GM23248 (cell line): ENCODE data around the gene CUL9. TPM values are rescaled to one million over a fixed set of nuclear protein-coding genes. Genes with fewer than 3 reads are reported as not detected.

ENCODE experiments used
- DNase-seq: peaks from one replicate; pipeline ENCODE4 v3.0.0-alpha.2; 2015
- H2AFZ ChIP-seq: fragments of 200-600 bp; sonication (generic); 2 replicates; pipeline ENCODE4 v1.6.1; 2016; ENCODE audit warnings: antibody characterized with exemption
- H3F3A ChIP-seq: fragments of 200-600 bp; sonication (generic); 2 replicates; pipeline ENCODE4 v1.6.1; 2016; ENCODE audit warnings: mild to moderate bottlenecking, antibody characterized with exemption, mixed run types; ENCODE audit not compliant: insufficient read depth
- H3K27ac ChIP-seq: fragments of 200-600 bp; sonication (generic); 2 replicates; pipeline ENCODE4 v1.5.1; 2016; ENCODE audit warnings: mild to moderate bottlenecking
- H3K27me3 ChIP-seq: fragments of 200-600 bp; sonication (generic); replicated peaks from 2 replicates; pipeline ENCODE4 v1.6.1; 2016; ENCODE audit warnings: mild to moderate bottlenecking; ENCODE audit not compliant: insufficient read depth
- H3K36me3 ChIP-seq: fragments of 200-600 bp; sonication (generic); 2 replicates; pipeline ENCODE4 v1.6.1; 2016; ENCODE audit warnings: low read depth, mild to moderate bottlenecking
- H3K4me1 ChIP-seq: fragments of 200-600 bp; sonication (generic); 2 replicates; pipeline ENCODE4 v1.6.1; 2016; ENCODE audit warnings: mild to moderate bottlenecking; ENCODE audit not compliant: insufficient read depth
- H3K4me2 ChIP-seq: fragments of 200-600 bp; sonication (generic); one replicate; pipeline ENCODE4 v1.6.1; 2016; ENCODE audit warnings: mild to moderate bottlenecking; ENCODE audit not compliant: unreplicated experiment
- H3K4me3 ChIP-seq: fragments of 200-600 bp; sonication (generic); 2 replicates; pipeline ENCODE4 v1.5.1; 2016; ENCODE audit warnings: mild to moderate bottlenecking
- H3K79me2 ChIP-seq: fragments of 200-600 bp; sonication (generic); 2 replicates; pipeline ENCODE4 v1.6.1; 2016; ENCODE audit warnings: mild to moderate bottlenecking; ENCODE audit not compliant: insufficient read depth
- H3K9ac ChIP-seq: fragments of 200-600 bp; sonication (generic); 2 replicates; pipeline ENCODE4 v1.6.1; 2016; ENCODE audit warnings: mild to moderate bottlenecking
- H3K9me2 ChIP-seq: fragments of 200-600 bp; sonication (generic); 2 replicates; pipeline ENCODE4 v1.6.1; 2016; ENCODE audit warnings: mixed run types, mild to moderate bottlenecking, moderate library complexity; ENCODE audit not compliant: insufficient read depth
- H3K9me3 ChIP-seq: fragments of 200-600 bp; sonication (generic); one replicate; pipeline ENCODE4 v1.6.1; 2017; ENCODE audit warnings: low read depth
- H4K20me1 ChIP-seq: fragments of 200-600 bp; sonication (generic); 2 replicates; pipeline ENCODE4 v1.6.0; 2016; ENCODE audit not compliant: insufficient read depth
- EZH2 ChIP-seq: fragments of 200-600 bp; sonication (generic); IDR thresholded peaks from 2 replicates; pipeline ENCODE4 v1.6.1; 2018; ENCODE audit warnings: antibody characterized with exemption, mild to moderate bottlenecking; ENCODE audit not compliant: insufficient read depth, poor library complexity, severe bottlenecking
- EZH2phosphoT487 ChIP-seq: fragments of 200-600 bp; sonication (generic); IDR thresholded peaks from 2 replicates; pipeline ENCODE4 v1.6.1; 2018; ENCODE audit warnings: antibody characterized with exemption, moderate library complexity, mild to moderate bottlenecking, low read depth; ENCODE audit not compliant: insufficient read depth
- WGBS, 2 experiments: methylation state at CpG; one replicate each; pipeline ENCODE4 v1.1.6; 2015 to 2017; ENCODE audit warnings: low lambda C conversion rate in 2 of 2, low coverage in 1 of 2; ENCODE audit errors: missing lambda C conversion rate in 2 of 2; 5-methylcytosine and 5-hydroxymethylcytosine counted together
- in situ Hi-C: fragments of 300-500 bp; cut with MboI; formaldehyde crosslinking; loops from 2 replicates; pipeline ENCODE4 v1.15.0; 2020
- polyA plus RNA-seq: library from polyadenylated mRNA; unstranded; fragments of >200 nt; fragmentation: Nextera tagmentation; extraction: Ambion mirVana; gene quantifications from 2 replicates; pipeline ENCODE4 v1.2.1, GENCODE V29; 2016
- total RNA-seq: library from RNA; depleted of rRNA; stranded (reverse); fragments of >200 nt; shearing (Covaris generic); gene quantifications from 2 replicates; pipeline ENCODE4 v1.2.3, GENCODE V29; 2014

CUL9 gene
- total and polyA plus RNA-seq, 2 experiments from 2014 or later: 8.5 to 15.0 TPM

DNA sequence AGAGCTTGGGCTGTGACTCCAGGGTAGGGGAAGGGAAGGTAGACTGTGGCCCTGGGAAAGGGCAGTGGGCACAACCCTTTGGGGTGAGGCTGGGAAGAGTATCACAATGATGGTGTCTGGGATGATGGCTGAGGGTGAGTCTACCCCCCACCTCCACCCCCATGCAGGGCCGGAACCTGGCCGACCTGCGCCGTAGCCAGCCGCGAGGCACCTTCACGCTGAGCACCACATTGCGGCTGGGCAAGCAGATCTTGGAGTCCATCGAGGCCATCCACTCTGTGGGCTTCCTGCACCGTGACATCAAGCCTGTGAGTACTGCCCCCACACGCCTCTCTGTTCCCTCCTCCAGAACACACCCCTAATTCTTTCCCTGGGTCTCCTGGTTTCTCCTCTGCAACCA is 71.4 kb downstream of the CUL9 start:
- no peak overlapping the region for H3K9ac ChIP-seq
- no peaks in the 10 kb centered on the region for H3K79me2 ChIP-seq
- H3K9me2 ChIP-seq: no peaks in the 10 kb centered on the region
- no peak overlapping the region for H3K4me3 ChIP-seq
- no peak for DNase-seq
- no peak overlapping the region for H3K4me2 ChIP-seq
- in situ Hi-C loops: loop anchor here (10.0 kb wide), 1 partner anchor 81 kb away; no protein-coding TSS in a partner anchor
- H3F3A ChIP-seq: no peaks in the 10 kb centered on the region
- TF ChIP-seq EZH2 (no peak), EZH2phosphoT487 (no peak)
- no peak overlapping the region for H3K27ac ChIP-seq
- H3K27me3 ChIP-seq: peaks cover 25% of the 10 kb centered on the region
- no peak overlapping the region for H2AFZ ChIP-seq
- H3K9me3 ChIP-seq: no peaks in the 10 kb centered on the region
- H3K36me3 ChIP-seq: no peaks in the 10 kb centered on the region
- H3K4me1 ChIP-seq: no peaks in the 10 kb centered on the region
- no peaks in the 10 kb centered on the region for H4K20me1 ChIP-seq
- WGBS, 2 experiments: 93 to 100% methylated on average over 9 to 11 of the region's 11 CpGs

DNA sequence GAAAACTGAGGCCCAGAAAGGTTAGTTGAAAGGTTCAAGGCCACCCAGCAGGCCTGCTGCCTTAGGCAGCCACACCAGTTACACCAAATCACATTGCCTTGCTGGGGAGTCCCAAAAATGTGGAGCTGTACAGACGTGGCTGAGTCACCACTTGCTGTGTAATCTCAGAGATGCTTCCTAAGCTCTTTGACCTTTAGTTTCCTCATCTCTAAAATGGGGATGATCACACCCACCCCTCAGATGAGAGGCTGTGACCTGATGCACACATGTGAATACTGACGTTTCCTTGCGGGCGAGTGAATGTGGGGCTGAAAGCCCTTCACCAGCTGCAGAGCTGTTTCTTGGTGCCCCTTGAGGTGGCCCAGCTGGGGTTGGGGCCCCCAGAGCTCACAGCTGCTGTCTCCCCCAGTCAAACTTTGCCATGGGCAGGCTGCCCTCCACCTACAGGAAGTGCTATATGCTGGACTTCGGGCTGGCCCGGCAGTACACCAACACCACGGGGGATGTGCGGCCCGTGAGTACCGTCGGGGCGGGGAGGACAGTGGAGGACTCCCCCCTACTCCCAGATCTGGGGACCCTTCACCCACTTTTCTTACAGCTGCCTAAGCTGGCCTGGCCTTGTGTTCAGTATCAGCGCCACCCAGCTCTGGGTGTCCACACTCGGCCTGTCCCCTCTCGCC is 72.3 kb downstream of the CUL9 start:
- H3K4me2 ChIP-seq: no peak overlapping the region
- H3K79me2 ChIP-seq: no peaks in the 10 kb centered on the region
- H3K27me3 ChIP-seq: peaks cover 17% of the 10 kb centered on the region
- H3K4me1 ChIP-seq: no peaks in the 10 kb centered on the region
- H3K9ac ChIP-seq: no peak overlapping the region
- WGBS, 2 experiments: 88% methylated on average over 15 of the region's 15 CpGs
- H2AFZ ChIP-seq: no peak overlapping the region
- peak; percentile 52 for DNase-seq
- no peak overlapping the region for H3K27ac ChIP-seq
- H3K4me3 ChIP-seq: no peak overlapping the region
- in situ Hi-C loops: loop anchor here (10.0 kb wide), 1 partner anchor 81 kb away; no protein-coding TSS in a partner anchor
- H3F3A ChIP-seq: no peaks in the 10 kb centered on the region
- no peaks in the 10 kb centered on the region for H4K20me1 ChIP-seq
- H3K9me3 ChIP-seq: no peaks in the 10 kb centered on the region
- no peaks in the 10 kb centered on the region for H3K9me2 ChIP-seq
- no peaks in the 10 kb centered on the region for H3K36me3 ChIP-seq
- no peak for TF ChIP-seq EZH2
- TF ChIP-seq EZH2phosphoT487: no peak

- 74 to 82% methylated on average over 11 of the region's 11 CpGs for WGBS, 2 experiments
- no peaks in the 10 kb centered on the region for H3K9me3 ChIP-seq
- in situ Hi-C loops: loop anchor here (10.0 kb wide), 1 partner anchor 80 kb away; no protein-coding TSS in a partner anchor
- H3K4me2 ChIP-seq: no peak overlapping the region
- H3K9me2 ChIP-seq: no peaks in the 10 kb centered on the region
- no peak for DNase-seq
- no peak overlapping the region for H3K27ac ChIP-seq
- no peaks in the 10 kb centered on the region for H4K20me1 ChIP-seq
- TF ChIP-seq EZH2phosphoT487 (no peak), EZH2 (no peak)
- no peaks in the 10 kb centered on the region for H3F3A ChIP-seq
- H3K79me2 ChIP-seq: no peaks in the 10 kb centered on the region
- no peak overlapping the region for H2AFZ ChIP-seq
- no peak overlapping the region for H3K9ac ChIP-seq
- no peaks in the 10 kb centered on the region for H3K4me1 ChIP-seq
- no peak overlapping the region for H3K4me3 ChIP-seq
- H3K27me3 ChIP-seq: peaks cover 15% of the 10 kb centered on the region
- no peaks in the 10 kb centered on the region for H3K36me3 ChIP-seq
These were observed 72.8 kb downstream of the CUL9 start for GRCh38 chr6:43254846-43255245.

GRCh38 chr6:43255408-43256054 is 73.5 kb downstream of the CUL9 start:
- no peak for DNase-seq
- WGBS, 2 experiments: 58 to 59% methylated on average over 9 to 11 of the region's 11 CpGs
- Histone ChIP-seq H3K4me2 (no peak overlapping the region), H2AFZ (no peak overlapping the region), H3K4me1 (no peaks in the 10 kb centered on the region), H3K9me3 (no peaks in the 10 kb centered on the region), H3K27ac (no peak overlapping the region), H4K20me1 (no peaks in the 10 kb centered on the region), H3K9ac (no peak overlapping the region), H3K9me2 (no peaks in the 10 kb centered on the region), H3K27me3 (peaks cover 14% of the 10 kb centered on the region), H3K36me3 (no peaks in the 10 kb centered on the region), H3K4me3 (no peak overlapping the region), H3K79me2 (no peaks in the 10 kb centered on the region), H3F3A (no peaks in the 10 kb centered on the region)
- in situ Hi-C loops: loop anchor here (10.0 kb wide), 1 partner anchor 79 kb away; no protein-coding TSS in a partner anchor
- TF ChIP-seq EZH2phosphoT487 (no peak), EZH2 (no peak)
